HG02763 (cell line): Measurements from ENCODE around the gene OMA1.

Source experiments
- ATAC-seq: cut with Tn5 transposase; IDR thresholded peaks from one replicate; pipeline ENCODE4 v1.9.1; 2021; ENCODE audit warnings: mild to moderate bottlenecking, moderate library complexity; ENCODE audit not compliant: unreplicated experiment

OMA1 gene

GRCh38 chr1:58432851-58433668 lies 113.5 kb downstream of the OMA1 start:
- no peak for ATAC-seq

- no peak for ATAC-seq
These were observed 114.5 kb downstream of the OMA1 start for GRCh38 chr1:58431901-58432620.
